GM19455 (cell line): ENCODE data around the gene DIDO1.

Experiments
- ATAC-seq: cut with Tn5 transposase; IDR thresholded peaks from one replicate; pipeline ENCODE4 v1.9.1; 2021; ENCODE audit not compliant: unreplicated experiment

Gene DIDO1

GRCh38 chr20:62897666-62898065 is 28.6 kb downstream of the DIDO1 start:
- no peak for ATAC-seq

- no peak for ATAC-seq
These were observed 29.8 kb downstream of the DIDO1 start for GRCh38 chr20:62896526-62896925.

GRCh38 chr20:62895539-62895938 is 30.8 kb downstream of the DIDO1 start:
- no peak for ATAC-seq

GRCh38 chr20:62894261-62894660 is 32.0 kb downstream of the DIDO1 start:
- ATAC-seq, result no peak

GRCh38 chr20:62893700-62894099 is 32.6 kb downstream of the DIDO1 start:
- no peak for ATAC-seq

- no peak for ATAC-seq
These were observed 33.7 kb downstream of the DIDO1 start for GRCh38 chr20:62892348-62893304.

GRCh38 chr20:62891111-62891510 is 35.2 kb downstream of the DIDO1 start:
- no peak for ATAC-seq

GRCh38 chr20:62890444-62890843 is 35.9 kb downstream of the DIDO1 start:
- ATAC-seq, result no peak

- no peak for ATAC-seq
These were observed 36.4 kb downstream of the DIDO1 start for GRCh38 chr20:62889871-62890270.

GRCh38 chr20:62889411-62889810 is 36.9 kb downstream of the DIDO1 start:
- ATAC-seq, result no peak

GRCh38 chr20:62888910-62889309 is 37.4 kb downstream of the DIDO1 start:
- no peak for ATAC-seq

- no peak for ATAC-seq
These were observed 37.9 kb downstream of the DIDO1 start for GRCh38 chr20:62888406-62888805.

- ATAC-seq, result no peak
These were observed 38.5 kb downstream of the DIDO1 start for GRCh38 chr20:62887860-62888239.

- ATAC-seq, result no peak
These were observed 39.0 kb downstream of the DIDO1 start for GRCh38 chr20:62887152-62887859.

GRCh38 chr20:62886709-62887058 is 39.6 kb downstream of the DIDO1 start:
- ATAC-seq, result no peak

- no peak for ATAC-seq
These were observed 40.2 kb downstream of the DIDO1 start for GRCh38 chr20:62885896-62886708.

- ATAC-seq, result no peak
These were observed 41.0 kb downstream of the DIDO1 start for GRCh38 chr20:62885046-62885895.

GRCh38 chr20:62884556-62884955 is 41.7 kb downstream of the DIDO1 start:
- no peak for ATAC-seq

- ATAC-seq, result no peak
These were observed 43.9 kb downstream of the DIDO1 start for GRCh38 chr20:62882426-62882825.

GRCh38 chr20:62881662-62882395 is 44.5 kb downstream of the DIDO1 start:
- ATAC-seq, result no peak
